ENCODE results near the gene IFIT3. TPM values are rescaled to one million over a fixed set of nuclear protein-coding genes. Genes with fewer than 3 reads are reported as not detected.
"Not testable (repeated sequence)": the region's sequence is repeated elsewhere in the genome, so short reads cannot be mapped to it uniquely, and the experiment has no call there.

Gene IFIT3
- total RNA-seq, 1 donor from 2014 or later = 6.9 TPM

DNA sequence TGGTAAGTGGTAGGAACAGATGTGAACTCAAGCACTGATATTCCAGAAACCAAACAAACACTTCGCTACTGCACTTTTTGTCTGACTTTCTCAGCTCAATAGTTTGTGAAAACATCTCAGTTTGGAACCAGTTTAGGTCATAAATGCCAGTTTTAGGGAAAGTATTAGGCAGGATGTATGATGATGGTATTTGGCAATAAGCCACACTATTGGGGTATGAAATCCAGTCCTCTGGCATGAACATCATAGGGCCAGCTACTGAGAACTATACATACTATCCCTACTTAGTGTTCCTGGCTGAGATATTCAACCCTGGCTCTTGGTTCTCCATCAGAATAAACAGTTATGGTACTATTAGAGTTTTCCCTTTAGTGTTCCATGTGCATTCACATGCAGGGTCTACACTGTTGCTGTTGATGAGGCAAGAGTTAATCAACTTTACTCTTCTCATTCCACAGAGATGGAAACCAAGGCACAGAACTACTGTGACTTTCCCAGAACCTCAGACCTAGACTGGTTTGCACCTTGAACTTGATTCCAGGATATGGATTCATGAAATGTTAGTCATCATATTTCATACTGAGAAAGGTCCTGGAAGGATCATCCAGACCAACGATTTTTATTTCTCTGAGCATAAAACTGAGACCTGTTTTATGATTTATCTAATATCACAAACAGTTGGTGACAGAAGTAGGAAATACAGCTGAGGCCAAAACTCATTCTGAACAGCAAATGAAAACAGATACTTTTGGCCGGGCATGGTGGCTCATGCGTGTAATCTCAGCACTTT lies 46.0 kb upstream of the IFIT3 start:
- Histone ChIP-seq H3K27me3 (ENCODE audit: low read depth) (no peaks in the 10 kb centered on the region), H3K4me1 (peaks cover 51% of the 10 kb centered on the region), H3K9me3 (replicated peaks) (no peaks in the 10 kb centered on the region), H3K36me3 (no peaks in the 10 kb centered on the region), H3K4me3 (no peak overlapping the region), H3K27ac (replicated peaks) (no peak overlapping the region)
- TF ChIP-seq CTCF (IDR thresholded peaks at IDR 0.05; ENCODE audit: borderline replicate concordance) = no peak
- intact Hi-C loops (cut with micrococcal nuclease) = no loop called here
- no peak for DNase-seq

DNA sequence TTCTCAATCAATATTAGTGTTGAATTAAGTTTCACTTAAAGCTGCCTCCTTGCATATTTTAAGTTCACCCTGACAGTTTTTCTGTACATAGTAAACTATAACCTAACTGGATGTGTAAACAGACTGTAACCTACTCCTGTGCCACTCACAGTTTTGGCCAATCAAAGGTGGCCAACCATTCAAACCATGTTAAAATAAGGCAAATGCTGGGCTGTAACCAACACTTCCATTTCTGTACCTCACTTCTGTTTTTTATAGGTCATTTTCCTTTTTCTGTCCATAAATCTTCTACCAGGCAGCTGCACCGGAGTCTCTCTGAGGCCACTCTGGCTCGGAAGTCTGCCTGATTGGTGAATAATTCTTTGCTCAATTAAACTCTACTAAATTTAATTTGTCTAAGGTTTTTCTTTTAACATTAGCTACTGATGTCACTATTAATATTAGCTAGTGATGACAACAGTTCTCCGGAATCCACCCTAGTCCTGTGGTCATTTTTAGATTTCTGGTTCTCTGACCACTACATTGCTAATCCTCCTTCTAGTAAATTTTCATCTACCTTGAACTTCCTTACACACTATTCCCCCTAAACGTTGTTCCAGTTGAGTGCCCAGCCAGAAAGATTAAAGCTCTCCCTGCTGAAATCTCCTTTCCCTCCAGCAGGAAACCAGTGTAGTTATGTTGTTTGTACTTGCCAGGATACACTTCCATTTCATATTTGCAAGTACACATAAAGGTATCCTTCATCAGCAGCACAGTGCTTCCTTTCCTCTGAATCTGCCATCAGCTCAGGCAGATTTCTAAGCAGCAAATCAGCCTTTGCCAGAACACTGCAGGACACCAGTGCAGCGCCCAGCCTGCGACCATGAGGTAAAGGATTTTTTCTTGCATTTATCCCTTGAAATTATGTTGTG lies 44.5 kb upstream of the IFIT3 start:
- Histone ChIP-seq H3K27ac (replicated peaks) (peak overlapping the region; percentile 82), H3K36me3 (no peaks in the 10 kb centered on the region), H3K27me3 (ENCODE audit: low read depth) (no peaks in the 10 kb centered on the region), H3K9me3 (replicated peaks) (no peaks in the 10 kb centered on the region), H3K4me1 (peaks cover 42% of the 10 kb centered on the region), H3K4me3 (peak overlapping the region; percentile 45)
- peak; percentile 22 for TF ChIP-seq CTCF (IDR thresholded peaks at IDR 0.05; ENCODE audit: borderline replicate concordance)
- no peak for DNase-seq
- intact Hi-C loops (cut with micrococcal nuclease) = no loop called here

- Histone ChIP-seq H3K27ac (replicated peaks) (peak overlapping the region; percentile 82), H3K9me3 (replicated peaks) (no peaks in the 10 kb centered on the region), H3K36me3 (no peaks in the 10 kb centered on the region), H3K4me1 (peaks cover 35% of the 10 kb centered on the region), H3K27me3 (ENCODE audit: low read depth) (no peaks in the 10 kb centered on the region), H3K4me3 (peak overlapping the region; percentile 45)
- TF ChIP-seq CTCF (IDR thresholded peaks at IDR 0.05; ENCODE audit: borderline replicate concordance) = no peak
- DNase-seq = peak; percentile 59
- intact Hi-C loops (cut with micrococcal nuclease) = no loop called here
Observed at GRCh38 chr10:89283936-89284475, 43.8 kb upstream of the IFIT3 start.

DNA sequence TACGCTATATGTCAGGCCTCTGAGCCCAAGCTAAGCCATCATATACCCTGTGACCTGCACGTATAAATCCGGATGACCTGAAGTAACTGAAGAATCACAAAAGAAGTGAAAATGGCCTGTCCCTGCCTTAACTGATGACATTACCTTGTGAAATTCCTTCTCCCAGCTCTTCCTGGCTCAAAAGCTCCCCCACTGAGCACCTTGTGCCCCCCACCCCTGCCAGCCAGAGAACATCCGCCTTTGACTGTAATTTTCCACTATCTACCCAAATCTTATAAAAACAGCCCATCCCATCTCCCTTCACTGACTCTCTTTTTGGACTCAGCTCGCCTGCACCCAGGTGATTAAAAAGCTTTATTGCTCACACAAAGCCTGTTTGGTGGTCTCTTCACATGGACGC lies 43.1 kb upstream of the IFIT3 start:
- H3K36me3 ChIP-seq; DNase-seq; H3K4me3 ChIP-seq; H3K27me3 ChIP-seq (ENCODE audit: low read depth); H3K9me3 ChIP-seq (replicated peaks); intact Hi-C loops (cut with micrococcal nuclease): not testable (repeated sequence)
- Histone ChIP-seq H3K27ac (replicated peaks) (peak overlapping the region; percentile 82), H3K4me1 (peaks cover 28% of the 10 kb centered on the region)

- peaks cover 22% of the 10 kb centered on the region for H3K4me1 ChIP-seq
- intact Hi-C loops (cut with micrococcal nuclease); H3K36me3 ChIP-seq; H3K27me3 ChIP-seq (ENCODE audit: low read depth); H3K27ac ChIP-seq (replicated peaks); H3K9me3 ChIP-seq (replicated peaks); H3K4me3 ChIP-seq; DNase-seq: not testable (repeated sequence)
Observed at GRCh38 chr10:89285303-89285702, 42.5 kb upstream of the IFIT3 start.

DNA sequence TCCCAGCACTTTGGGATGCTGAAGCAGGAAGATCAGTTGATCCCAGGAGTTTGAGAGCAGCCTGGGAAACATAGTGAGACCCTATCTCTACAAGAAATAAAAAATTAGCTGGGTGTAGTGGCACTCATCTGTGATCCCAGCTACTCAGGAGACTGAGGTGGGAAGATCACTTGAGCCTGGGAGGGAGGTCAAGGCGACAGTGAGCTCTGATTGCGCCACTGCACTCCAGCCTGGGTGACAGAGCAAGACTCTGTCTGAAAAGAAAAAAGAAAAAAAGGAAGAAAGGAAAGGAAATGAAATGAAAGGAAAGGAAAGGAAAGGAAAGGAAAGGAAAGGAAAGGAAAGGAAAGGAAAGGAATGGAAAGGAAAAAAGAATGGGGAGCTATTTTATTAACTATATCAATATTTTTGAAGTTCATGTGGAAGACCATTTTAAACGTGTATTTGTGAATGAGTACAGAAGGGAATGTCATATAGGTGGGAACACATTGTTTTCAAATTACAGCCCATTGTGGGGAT lies 33.0 kb upstream of the IFIT3 start:
- H3K4me1 ChIP-seq = peaks cover 16% of the 10 kb centered on the region
- no peak overlapping the region for H3K27ac ChIP-seq (replicated peaks)
- H3K9me3 ChIP-seq (replicated peaks) = peaks cover 12% of the 10 kb centered on the region
- DNase-seq = no peak
- H3K4me3 ChIP-seq = no peak overlapping the region
- intact Hi-C loops (cut with micrococcal nuclease) = no loop called here
- TF ChIP-seq CTCF (IDR thresholded peaks at IDR 0.05; ENCODE audit: borderline replicate concordance) = no peak
- H3K36me3 ChIP-seq = no peaks in the 10 kb centered on the region
- H3K27me3 ChIP-seq (ENCODE audit: low read depth) = no peaks in the 10 kb centered on the region
